Neural crest cell (in vitro differentiated cells): ENCODE results near the gene NKAIN2. TPM values are rescaled to one million over a fixed set of nuclear protein-coding genes. Genes with fewer than 3 reads are reported as not detected.

Experiments
- DNase-seq: peaks from one replicate; pipeline ENCODE4 v3.0.0; 2021; ENCODE audit warnings: low read depth, mixed read lengths, low spot score
- H3K27ac Mint-ChIP-seq: one replicate; pipeline ENCODE4 v1.8.0; 2021; ENCODE audit warnings: mild to moderate bottlenecking, mixed read lengths; ENCODE audit not compliant: unreplicated experiment
- H3K27me3 Mint-ChIP-seq: 2 replicates; pipeline ENCODE4 v1.8.0; 2021; ENCODE audit warnings: low read depth, mild to moderate bottlenecking, mixed read lengths
- H3K36me3 Mint-ChIP-seq: 2 replicates; pipeline ENCODE4 v1.8.0; 2021; ENCODE audit warnings: low read depth, mild to moderate bottlenecking, mixed read lengths
- H3K4me1 Mint-ChIP-seq: 2 replicates; pipeline ENCODE4 v1.8.0; 2021; ENCODE audit warnings: mixed read lengths
- H3K4me3 Mint-ChIP-seq: one replicate; pipeline ENCODE4 v1.8.0; 2021; ENCODE audit warnings: mild to moderate bottlenecking, mixed read lengths
- H3K9me3 Mint-ChIP-seq: 2 replicates; pipeline ENCODE4 v1.8.0; 2021; ENCODE audit warnings: mixed read lengths
- total RNA-seq: library from RNA; stranded (reverse); gene quantifications from 2 replicates; pipeline ENCODE4 v1.2.1, GENCODE V29; 2021
- TF ChIP-seq, protein P1 (sequence below): fragments of 200-600 bp; sonication (generic); conservative IDR thresholded peaks from 2 replicates; pipeline ENCODE4 v1.5.0; 2021; ENCODE audit warnings: antibody characterized with exemption, mild to moderate bottlenecking

Gene NKAIN2
- total RNA-seq, 1 donor from 2014 or later: 1.1 TPM

DNA sequence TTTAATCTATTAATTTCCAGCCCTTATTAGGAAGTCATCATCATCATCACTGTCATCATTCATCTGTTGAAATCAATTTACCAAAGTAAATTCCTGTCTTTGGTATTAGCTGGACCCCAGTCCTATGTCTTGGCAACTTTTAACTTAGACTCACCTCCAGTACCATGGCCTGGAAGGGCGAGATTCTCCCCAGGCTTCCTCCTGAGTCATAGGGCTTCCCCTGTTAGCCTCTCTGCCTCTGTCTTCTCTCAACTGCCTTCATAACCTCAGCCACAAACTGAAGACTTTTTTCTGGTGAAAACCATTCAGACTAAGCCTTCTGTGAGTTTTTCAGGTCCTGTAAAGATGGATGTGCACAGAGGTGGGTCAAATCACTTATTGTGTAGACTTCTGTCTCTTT is 95.0 kb downstream of the NKAIN2 start:
- TF ChIP-seq, protein P1, sequence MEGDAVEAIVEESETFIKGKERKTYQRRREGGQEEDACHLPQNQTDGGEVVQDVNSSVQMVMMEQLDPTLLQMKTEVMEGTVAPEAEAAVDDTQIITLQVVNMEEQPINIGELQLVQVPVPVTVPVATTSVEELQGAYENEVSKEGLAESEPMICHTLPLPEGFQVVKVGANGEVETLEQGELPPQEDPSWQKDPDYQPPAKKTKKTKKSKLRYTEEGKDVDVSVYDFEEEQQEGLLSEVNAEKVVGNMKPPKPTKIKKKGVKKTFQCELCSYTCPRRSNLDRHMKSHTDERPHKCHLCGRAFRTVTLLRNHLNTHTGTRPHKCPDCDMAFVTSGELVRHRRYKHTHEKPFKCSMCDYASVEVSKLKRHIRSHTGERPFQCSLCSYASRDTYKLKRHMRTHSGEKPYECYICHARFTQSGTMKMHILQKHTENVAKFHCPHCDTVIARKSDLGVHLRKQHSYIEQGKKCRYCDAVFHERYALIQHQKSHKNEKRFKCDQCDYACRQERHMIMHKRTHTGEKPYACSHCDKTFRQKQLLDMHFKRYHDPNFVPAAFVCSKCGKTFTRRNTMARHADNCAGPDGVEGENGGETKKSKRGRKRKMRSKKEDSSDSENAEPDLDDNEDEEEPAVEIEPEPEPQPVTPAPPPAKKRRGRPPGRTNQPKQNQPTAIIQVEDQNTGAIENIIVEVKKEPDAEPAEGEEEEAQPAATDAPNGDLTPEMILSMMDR: no peak
- H3K27ac Mint-ChIP-seq: no peak overlapping the region
- no peak for DNase-seq
- H3K36me3 Mint-ChIP-seq: no peaks in the 10 kb centered on the region
- H3K4me3 Mint-ChIP-seq: no peak overlapping the region
- H3K27me3 Mint-ChIP-seq: no peaks in the 10 kb centered on the region
- H3K9me3 Mint-ChIP-seq: no peaks in the 10 kb centered on the region
- no peaks in the 10 kb centered on the region for H3K4me1 Mint-ChIP-seq

DNA sequence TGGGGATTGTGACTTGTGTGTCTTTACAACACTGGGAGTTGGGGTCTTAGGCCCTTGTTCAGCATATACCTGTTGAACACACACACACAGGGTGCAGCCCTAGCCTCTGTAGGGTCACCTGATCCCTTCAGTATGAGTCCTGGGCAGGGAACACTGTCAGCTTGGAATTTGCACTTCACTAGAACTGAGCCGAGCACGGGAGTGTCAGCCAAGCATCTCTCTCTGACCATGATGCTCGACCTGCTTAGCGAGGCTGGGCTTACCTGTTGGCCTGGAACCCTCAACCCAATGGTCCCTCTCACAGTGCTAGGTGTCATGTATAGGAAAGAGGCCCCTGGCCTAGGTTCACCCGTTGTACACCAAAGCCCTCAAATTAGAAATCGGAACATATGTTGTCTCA is 96.1 kb downstream of the NKAIN2 start:
- H3K27me3 Mint-ChIP-seq: no peaks in the 10 kb centered on the region
- no peak for DNase-seq
- TF ChIP-seq, protein P1: no peak

DNA sequence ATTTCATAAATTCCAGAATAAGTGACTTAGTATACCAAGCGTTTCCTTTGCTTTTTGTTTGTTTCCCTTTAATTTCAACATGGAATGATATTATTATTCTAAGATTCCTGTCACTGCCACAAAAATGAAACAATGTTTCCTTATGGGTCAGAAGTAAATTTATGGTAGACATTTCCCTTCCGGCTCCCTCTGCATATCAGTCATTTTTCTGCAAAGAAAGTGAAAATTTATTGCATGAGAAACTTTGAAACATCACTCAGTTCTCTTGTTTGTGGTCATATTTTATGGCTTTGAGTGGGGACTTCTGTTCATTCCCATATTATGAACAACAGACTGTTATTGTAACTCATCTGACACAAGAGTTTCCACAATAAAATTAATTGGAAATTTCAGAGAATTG is 97.8 kb downstream of the NKAIN2 start:
- H3K27ac Mint-ChIP-seq: no peak overlapping the region
- no peaks in the 10 kb centered on the region for H3K36me3 Mint-ChIP-seq
- no peaks in the 10 kb centered on the region for H3K27me3 Mint-ChIP-seq
- no peak for DNase-seq
- H3K4me3 Mint-ChIP-seq: no peak overlapping the region
- H3K9me3 Mint-ChIP-seq: no peaks in the 10 kb centered on the region
- H3K4me1 Mint-ChIP-seq: no peaks in the 10 kb centered on the region
- TF ChIP-seq, protein P1: no peak

More for the DNA sequence above, 96.1 kb downstream of the NKAIN2 start:
- Mint-ChIP-seq H3K4me3 (no peak overlapping the region), H3K36me3 (no peaks in the 10 kb centered on the region), H3K9me3 (no peaks in the 10 kb centered on the region), H3K27ac (no peak overlapping the region), H3K4me1 (no peaks in the 10 kb centered on the region)

DNA sequence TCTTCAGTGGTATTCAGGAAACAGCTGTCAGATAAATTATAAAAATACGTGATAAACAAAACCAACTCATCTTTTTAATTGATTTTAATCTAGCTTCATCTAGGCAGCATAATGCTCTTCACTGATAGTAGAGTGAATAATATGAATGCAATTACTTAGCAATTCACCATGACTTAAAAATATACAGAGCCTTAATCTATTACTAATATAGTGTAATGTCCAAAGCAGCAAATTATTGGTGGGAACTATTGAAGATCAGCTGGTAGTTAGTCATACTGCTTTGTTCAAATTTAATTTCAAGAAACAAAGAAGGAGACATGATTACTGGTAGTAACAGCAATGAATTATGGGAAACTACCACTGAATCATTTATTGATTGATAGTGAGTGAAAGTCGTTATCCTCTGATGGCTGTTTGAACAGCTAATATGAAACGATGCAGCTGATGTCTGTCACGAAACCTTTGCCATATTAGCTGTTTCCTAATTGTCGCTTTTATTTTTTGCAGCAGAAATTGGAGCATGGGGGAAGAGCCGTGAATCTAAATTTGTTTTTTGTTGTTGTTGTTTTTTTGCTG is 99.2 kb downstream of the NKAIN2 start:
- H3K4me1 Mint-ChIP-seq: no peaks in the 10 kb centered on the region
- no peak overlapping the region for H3K27ac Mint-ChIP-seq
- TF ChIP-seq, protein P1: no peak
- no peak overlapping the region for H3K4me3 Mint-ChIP-seq
- DNase-seq: no peak
- no peaks in the 10 kb centered on the region for H3K9me3 Mint-ChIP-seq
- H3K36me3 Mint-ChIP-seq: no peaks in the 10 kb centered on the region
- no peaks in the 10 kb centered on the region for H3K27me3 Mint-ChIP-seq

DNA sequence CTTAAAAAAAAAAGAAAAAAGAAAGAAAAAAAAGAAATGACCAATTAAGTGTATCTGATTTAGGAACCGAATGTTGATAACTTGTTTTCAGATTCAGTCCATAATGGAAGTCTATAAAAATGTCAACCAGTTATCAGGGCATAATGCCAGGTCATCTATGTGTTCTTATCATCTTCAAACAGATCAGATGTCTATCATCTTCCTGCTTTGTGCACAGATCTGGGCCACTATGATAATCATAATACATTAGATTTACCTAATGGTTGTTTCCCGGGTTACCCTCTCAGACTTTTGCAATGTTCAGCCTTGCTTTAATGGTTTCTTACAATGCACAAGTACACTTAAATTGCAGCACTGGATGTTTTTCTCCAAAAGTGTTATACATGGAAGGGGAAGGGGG is 100.6 kb downstream of the NKAIN2 start:
- H3K9me3 Mint-ChIP-seq: no peaks in the 10 kb centered on the region
- TF ChIP-seq, protein P1: no peak

DNA sequence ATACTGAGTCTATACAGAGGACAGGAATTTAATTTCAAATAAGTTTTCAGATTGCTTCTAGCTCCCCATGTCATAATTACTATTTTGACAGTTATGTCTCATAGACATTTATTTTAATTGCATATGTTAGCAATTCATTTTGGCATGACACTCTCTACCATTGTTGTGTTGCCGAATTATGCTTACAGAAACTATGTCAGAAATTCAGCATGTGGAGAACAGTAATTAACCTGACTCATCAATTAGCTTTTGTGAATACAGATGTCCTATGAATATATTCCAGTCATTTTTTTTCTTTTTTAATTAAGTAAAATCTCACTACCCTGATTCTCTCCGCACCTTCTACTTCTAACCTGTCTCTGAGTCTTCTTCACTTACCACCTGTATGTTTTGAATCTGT is 105.1 kb downstream of the NKAIN2 start:
- no peaks in the 10 kb centered on the region for H3K4me1 Mint-ChIP-seq
- no peak for DNase-seq
- no peak overlapping the region for H3K27ac Mint-ChIP-seq
- H3K27me3 Mint-ChIP-seq: peaks cover under 1% of the 10 kb centered on the region
- no peaks in the 10 kb centered on the region for H3K36me3 Mint-ChIP-seq
- TF ChIP-seq, protein P1: no peak
- H3K9me3 Mint-ChIP-seq: no peaks in the 10 kb centered on the region
- H3K4me3 Mint-ChIP-seq: no peak overlapping the region

More for the DNA sequence above, 100.6 kb downstream of the NKAIN2 start:
- Mint-ChIP-seq H3K4me1 (no peaks in the 10 kb centered on the region), H3K4me3 (no peak overlapping the region), H3K27me3 (no peaks in the 10 kb centered on the region), H3K36me3 (no peaks in the 10 kb centered on the region), H3K27ac (no peak overlapping the region)
- no peak for DNase-seq
